ENCODE data around the gene BRD9.
"Not testable (repeated sequence)": the region's sequence is repeated elsewhere in the genome, so short reads cannot be mapped to it uniquely, and the experiment has no call there.

BRD9 gene

GRCh38 chr5:923281-923873, 30.8 kb upstream of the BRD9 start:
- peak; percentile 93 to 99 (median 99) for TF ChIP-seq CTCF (IDR thresholded peaks at IDR 0.05; ENCODE audit: unreplicated experiment in 3 of 3)
- Mint-ChIP-seq H3K4me1 (peaks cover 8% of the 10 kb centered on the region), H3K27ac (no peak overlapping the region), H3K27me3 (ENCODE audit: low read depth) (peaks cover 46% of the 10 kb centered on the region), H3K36me3 (ENCODE audit: low read depth) (peaks cover 5% of the 10 kb centered on the region), H3K4me3 (peak overlapping the region in 1 of 3 experiments; percentile 35), H3K9me3 (no peaks in the 10 kb centered on the region)

GRCh38 chr5:922436-923280, 30.1 kb upstream of the BRD9 start:
- H3K4me1 Mint-ChIP-seq = peaks cover 8% of the 10 kb centered on the region
- peaks cover 9% of the 10 kb centered on the region for H3K36me3 Mint-ChIP-seq (ENCODE audit: low read depth)
- peaks cover 39% of the 10 kb centered on the region for H3K27me3 Mint-ChIP-seq (ENCODE audit: low read depth)
- H3K27ac Mint-ChIP-seq = no peak overlapping the region
- no peak for TF ChIP-seq CTCF (IDR thresholded peaks at IDR 0.05; ENCODE audit: unreplicated experiment in 3 of 3)
- no peaks in the 10 kb centered on the region for H3K9me3 Mint-ChIP-seq
- H3K4me3 Mint-ChIP-seq = no peak overlapping the region

GRCh38 chr5:921456-922435, 29.1 kb upstream of the BRD9 start:
- Mint-ChIP-seq H3K36me3 (ENCODE audit: low read depth) (peaks cover 12% of the 10 kb centered on the region), H3K4me1 (peaks cover 8% of the 10 kb centered on the region), H3K27me3 (ENCODE audit: low read depth) (peaks cover 32% of the 10 kb centered on the region), H3K4me3 (no peak overlapping the region), H3K27ac (no peak overlapping the region), H3K9me3 (no peaks in the 10 kb centered on the region)
- TF ChIP-seq CTCF (IDR thresholded peaks at IDR 0.05; ENCODE audit: unreplicated experiment in 3 of 3) = no peak

GRCh38 chr5:920321-920720, 27.7 kb upstream of the BRD9 start:
- H3K4me3 Mint-ChIP-seq = no peak overlapping the region
- no peak for TF ChIP-seq CTCF (IDR thresholded peaks at IDR 0.05; ENCODE audit: unreplicated experiment in 3 of 3)
- no peak overlapping the region for H3K27ac Mint-ChIP-seq
- H3K4me1 Mint-ChIP-seq = no peaks in the 10 kb centered on the region
- no peaks in the 10 kb centered on the region for H3K9me3 Mint-ChIP-seq
- H3K27me3 Mint-ChIP-seq (ENCODE audit: low read depth) = peaks cover 17% of the 10 kb centered on the region
- H3K36me3 Mint-ChIP-seq (ENCODE audit: low read depth) = peaks cover 12% of the 10 kb centered on the region

- Mint-ChIP-seq H3K27me3 (ENCODE audit: low read depth) (peaks cover 10% of the 10 kb centered on the region), H3K9me3 (no peaks in the 10 kb centered on the region), H3K27ac (no peak overlapping the region), H3K4me3 (no peak overlapping the region), H3K36me3 (ENCODE audit: low read depth) (peaks cover 16% of the 10 kb centered on the region), H3K4me1 (no peaks in the 10 kb centered on the region)
- no peak for TF ChIP-seq CTCF (IDR thresholded peaks at IDR 0.05; ENCODE audit: unreplicated experiment in 3 of 3)
Observed at GRCh38 chr5:919356-920000, 26.9 kb upstream of the BRD9 start.

- not testable (repeated sequence) for H3K4me1 Mint-ChIP-seq; H3K4me3 Mint-ChIP-seq; H3K9me3 Mint-ChIP-seq; H3K27ac Mint-ChIP-seq; H3K27me3 Mint-ChIP-seq (ENCODE audit: low read depth)
- peaks cover 24% of the 10 kb centered on the region for H3K36me3 Mint-ChIP-seq (ENCODE audit: low read depth)
Observed at GRCh38 chr5:918717-919116, 26.1 kb upstream of the BRD9 start.
